Measurements from ENCODE around the gene MNAT1.

Gene MNAT1

GRCh38 chr14:60968671-60969070 lies 234.1 kb downstream of the MNAT1 start:
- DNase-seq (ENCODE audit: low spot score) = no peak
- in situ Hi-C loops (cut with MboI; ENCODE audit: low pct_unique_long_range_greater_than_20kb, low sequenced_read_pairs, unreplicated experiment) = no loop called here
- TF ChIP-seq CTCF (IDR thresholded peaks at IDR 0.05; ENCODE audit: extremely low read depth, insufficient read depth, missing control alignments) = no peak

- no peak for DNase-seq (ENCODE audit: low spot score)
- TF ChIP-seq CTCF (IDR thresholded peaks at IDR 0.05; ENCODE audit: extremely low read depth, insufficient read depth, missing control alignments) = no peak
- in situ Hi-C loops (cut with MboI; ENCODE audit: low pct_unique_long_range_greater_than_20kb, low sequenced_read_pairs, unreplicated experiment) = no loop called here
Observed at GRCh38 chr14:60970146-60970545, 235.6 kb downstream of the MNAT1 start.

GRCh38 chr14:60971271-60971670 lies 236.7 kb downstream of the MNAT1 start:
- DNase-seq (ENCODE audit: low spot score) = no peak
- no peak for TF ChIP-seq CTCF (IDR thresholded peaks at IDR 0.05; ENCODE audit: extremely low read depth, insufficient read depth, missing control alignments)
- in situ Hi-C loops (cut with MboI; ENCODE audit: low pct_unique_long_range_greater_than_20kb, low sequenced_read_pairs, unreplicated experiment) = no loop called here

DNA sequence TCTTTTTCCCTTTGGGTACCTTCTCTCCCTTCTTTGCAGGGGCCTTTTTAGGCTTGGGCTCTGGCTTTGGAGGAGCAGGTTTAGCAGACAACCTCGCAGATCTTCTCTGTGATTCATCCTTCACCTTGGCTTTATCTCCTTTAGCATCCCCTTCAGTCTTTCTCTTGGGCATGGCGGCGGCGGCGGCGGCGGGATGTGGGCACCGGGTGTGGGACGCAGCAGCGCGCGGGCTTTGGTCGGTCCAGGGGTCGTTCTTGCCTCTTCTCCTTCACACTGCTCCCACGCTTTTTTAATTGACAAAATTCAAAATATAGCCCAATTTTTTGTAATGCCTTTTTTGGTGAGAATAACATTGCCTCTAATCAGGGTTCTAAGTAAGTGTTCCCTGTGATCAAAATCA lies 237.7 kb downstream of the MNAT1 start:
- no peak for TF ChIP-seq CTCF (IDR thresholded peaks at IDR 0.05; ENCODE audit: extremely low read depth, insufficient read depth, missing control alignments)
- in situ Hi-C loops (cut with MboI; ENCODE audit: low pct_unique_long_range_greater_than_20kb, low sequenced_read_pairs, unreplicated experiment) = no loop called here
- no peak for DNase-seq (ENCODE audit: low spot score)

GRCh38 chr14:60973070-60973469 lies 238.5 kb downstream of the MNAT1 start:
- DNase-seq (ENCODE audit: low spot score) = no peak
- in situ Hi-C loops (cut with MboI; ENCODE audit: low pct_unique_long_range_greater_than_20kb, low sequenced_read_pairs, unreplicated experiment) = no loop called here

GRCh38 chr14:60974090-60974651 lies 239.6 kb downstream of the MNAT1 start:
- in situ Hi-C loops (cut with MboI; ENCODE audit: low pct_unique_long_range_greater_than_20kb, low sequenced_read_pairs, unreplicated experiment) = no loop called here
- no peak for DNase-seq (ENCODE audit: low spot score)
- no peak for TF ChIP-seq CTCF (IDR thresholded peaks at IDR 0.05; ENCODE audit: extremely low read depth, insufficient read depth, missing control alignments)

More at GRCh38 chr14:60973070-60973469, 238.5 kb downstream of the MNAT1 start:
- no peak for TF ChIP-seq CTCF (IDR thresholded peaks at IDR 0.05; ENCODE audit: extremely low read depth, insufficient read depth, missing control alignments)

GRCh38 chr14:60975551-60975950 lies 241.0 kb downstream of the MNAT1 start:
- in situ Hi-C loops (cut with MboI; ENCODE audit: low pct_unique_long_range_greater_than_20kb, low sequenced_read_pairs, unreplicated experiment) = no loop called here
- no peak for TF ChIP-seq CTCF (IDR thresholded peaks at IDR 0.05; ENCODE audit: extremely low read depth, insufficient read depth, missing control alignments)
- no peak for DNase-seq (ENCODE audit: low spot score)
